Peyer's patch (tissue), 4 donors: ENCODE results near the gene CAV1.
A peak's percentile ranks its signal among the peaks of the same experiment; 100 is the strongest.

ENCODE experiments used
- POLR2A ChIP-seq, 2 donors: fragments of 450-650 bp; IDR thresholded peaks; one replicate each; pipeline ENCODE4 v1.5.1; 2017; ENCODE audit warnings: antibody characterized with exemption in 2 of 2, mild to moderate bottlenecking in 2 of 2, moderate library complexity in 2 of 2
- TF ChIP-seq, protein P1 (sequence below), 6 experiments: fragments of 450-650 bp in 4 of 6; fragments of 200-600 bp in 2 of 6; sonication (generic) in 1 of 6; IDR thresholded peaks; one replicate each; pipeline ENCODE4 v1.5.1; 2017 to 2019; ENCODE audit warnings: antibody characterized with exemption in 6 of 6, mild to moderate bottlenecking in 3 of 6, moderate library complexity in 1 of 6

DNA sequence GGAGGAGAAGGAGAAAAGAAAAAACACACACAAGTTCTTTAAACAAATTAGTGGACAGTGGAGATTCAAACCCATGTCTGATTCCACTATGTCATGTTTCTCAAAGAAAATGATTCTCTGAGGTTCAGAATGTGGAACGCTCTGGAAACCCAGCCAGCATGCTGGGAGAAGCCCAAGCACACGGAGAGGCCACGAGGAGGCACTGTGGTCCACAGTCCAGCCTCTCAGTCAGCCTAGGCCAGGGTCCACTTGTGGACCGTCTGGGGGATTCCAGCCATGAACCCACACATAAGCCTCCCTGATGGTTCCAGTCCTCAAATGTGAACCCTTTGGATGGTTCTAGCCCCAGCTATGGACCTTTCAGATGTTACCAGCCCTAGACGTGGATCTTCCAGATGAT, 73.4 kb downstream of the CAV1 start:
- TF ChIP-seq, protein P1, sequence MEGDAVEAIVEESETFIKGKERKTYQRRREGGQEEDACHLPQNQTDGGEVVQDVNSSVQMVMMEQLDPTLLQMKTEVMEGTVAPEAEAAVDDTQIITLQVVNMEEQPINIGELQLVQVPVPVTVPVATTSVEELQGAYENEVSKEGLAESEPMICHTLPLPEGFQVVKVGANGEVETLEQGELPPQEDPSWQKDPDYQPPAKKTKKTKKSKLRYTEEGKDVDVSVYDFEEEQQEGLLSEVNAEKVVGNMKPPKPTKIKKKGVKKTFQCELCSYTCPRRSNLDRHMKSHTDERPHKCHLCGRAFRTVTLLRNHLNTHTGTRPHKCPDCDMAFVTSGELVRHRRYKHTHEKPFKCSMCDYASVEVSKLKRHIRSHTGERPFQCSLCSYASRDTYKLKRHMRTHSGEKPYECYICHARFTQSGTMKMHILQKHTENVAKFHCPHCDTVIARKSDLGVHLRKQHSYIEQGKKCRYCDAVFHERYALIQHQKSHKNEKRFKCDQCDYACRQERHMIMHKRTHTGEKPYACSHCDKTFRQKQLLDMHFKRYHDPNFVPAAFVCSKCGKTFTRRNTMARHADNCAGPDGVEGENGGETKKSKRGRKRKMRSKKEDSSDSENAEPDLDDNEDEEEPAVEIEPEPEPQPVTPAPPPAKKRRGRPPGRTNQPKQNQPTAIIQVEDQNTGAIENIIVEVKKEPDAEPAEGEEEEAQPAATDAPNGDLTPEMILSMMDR (IDR thresholded peaks at IDR 0.05), result peak in 3 of 6 experiments; percentile 8 to 34 (median 28)
- TF ChIP-seq POLR2A (IDR thresholded peaks at IDR 0.05), result no peak
